Hepatocyte (in vitro differentiated cells): ENCODE results near the gene OVAAL.

ENCODE experiments used
- CTCF ChIP-seq: fragments of 200-600 bp; sonication (generic); IDR thresholded peaks from 2 replicates; pipeline ENCODE4 v1.5.1; 2016; ENCODE audit warnings: antibody characterized with exemption, mild to moderate bottlenecking; ENCODE audit not compliant: poor library complexity
- EZH2phosphoT487 ChIP-seq: fragments of 200-600 bp; sonication (generic); IDR thresholded peaks from one replicate; pipeline ENCODE4 v1.6.1; 2018; ENCODE audit warnings: antibody characterized with exemption, mild to moderate bottlenecking, low read depth, moderate library complexity; ENCODE audit not compliant: unreplicated experiment, severe bottlenecking

GRCh38 chr1:180603223-180603849, 44.6 kb downstream of the OVAAL start:
- TF ChIP-seq CTCF (no peak), EZH2phosphoT487 (no peak)
